Stimulated activated CD8-positive, alpha-beta memory T cell treated with anti-CD3 and anti-CD28 coated beads, Interleukin-4, amount 100 ng/mL, for 48 hours (primary cell): ENCODE results near the gene FGF1.

Experiments
- DNase-seq: peaks from one replicate; pipeline ENCODE4 v3.0.0-alpha.2; 2020

FGF1 gene

GRCh38 chr5:142605611-142606010 is 80.3 kb downstream of the FGF1 start:
- no peak for DNase-seq

GRCh38 chr5:142602720-142603245 is 83.1 kb downstream of the FGF1 start:
- DNase-seq, result no peak

- DNase-seq, result no peak
These were observed 84.5 kb downstream of the FGF1 start for GRCh38 chr5:142601432-142601831.

GRCh38 chr5:142600611-142601358 is 85.1 kb downstream of the FGF1 start:
- DNase-seq, result no peak

- no peak for DNase-seq
These were observed 85.8 kb downstream of the FGF1 start for GRCh38 chr5:142600092-142600491.

- no peak for DNase-seq
These were observed 87.6 kb downstream of the FGF1 start for GRCh38 chr5:142598338-142598700.

- peak; percentile 49 for DNase-seq
These were observed 88.1 kb downstream of the FGF1 start for GRCh38 chr5:142597546-142598337.

- DNase-seq, result no peak
These were observed 88.9 kb downstream of the FGF1 start for GRCh38 chr5:142597025-142597424.

- no peak for DNase-seq
These were observed 93.5 kb downstream of the FGF1 start for GRCh38 chr5:142592365-142592764.

- no peak for DNase-seq
These were observed 95.2 kb downstream of the FGF1 start for GRCh38 chr5:142590451-142591231.

GRCh38 chr5:142589720-142590119 is 96.2 kb downstream of the FGF1 start:
- no peak for DNase-seq

GRCh38 chr5:142587354-142587965 is 98.4 kb downstream of the FGF1 start:
- DNase-seq, result peak; percentile 55

GRCh38 chr5:142586552-142586951 is 99.3 kb downstream of the FGF1 start:
- DNase-seq, result no peak

GRCh38 chr5:142585451-142585850 is 100.4 kb downstream of the FGF1 start:
- no peak for DNase-seq

GRCh38 chr5:142584891-142585290 is 101.0 kb downstream of the FGF1 start:
- DNase-seq, result no peak

- no peak for DNase-seq
These were observed 107.6 kb downstream of the FGF1 start for GRCh38 chr5:142578161-142578830.

GRCh38 chr5:142576804-142577203 is 109.1 kb downstream of the FGF1 start:
- no peak for DNase-seq

GRCh38 chr5:142576303-142576702 is 109.6 kb downstream of the FGF1 start:
- DNase-seq, result no peak

GRCh38 chr5:142572006-142572405 is 113.9 kb downstream of the FGF1 start:
- DNase-seq, result no peak

- no peak for DNase-seq
These were observed 114.5 kb downstream of the FGF1 start for GRCh38 chr5:142571371-142571770.

GRCh38 chr5:142569905-142570304 is 116.0 kb downstream of the FGF1 start:
- DNase-seq, result no peak

- no peak for DNase-seq
These were observed 116.9 kb downstream of the FGF1 start for GRCh38 chr5:142568996-142569335.
